Measurements from ENCODE around the gene ARV1.

Gene ARV1

GRCh38 chr1:230978491-230979388, at the start of gene ARV1, which contains the start of gene TTC13:
ARV1 (plus strand) TSS chr1:230979094; CDS start chr1:230979106, 12 bp downstream.
TTC13 (minus strand) TSS chr1:230978861; CDS start chr1:230978830, 31 bp downstream.
- Histone ChIP-seq H3K27ac (peak within 1 kb of the TSS; percentile 80), H3K36me3 (peaks cover 5% of the 10 kb centered on the region), H3K4me3 (ENCODE audit: low read depth, low read length) (peak within 1 kb of the TSS; percentile 88), H3K9me3 (ENCODE audit: severe bottlenecking) (no peaks in the 10 kb centered on the region), H3K27me3 (ENCODE audit: insufficient read depth, low read depth, severe bottlenecking) (no peaks in the 10 kb centered on the region)
- DNase-seq, result peak; percentile 100
- TF ChIP-seq, protein P1, sequence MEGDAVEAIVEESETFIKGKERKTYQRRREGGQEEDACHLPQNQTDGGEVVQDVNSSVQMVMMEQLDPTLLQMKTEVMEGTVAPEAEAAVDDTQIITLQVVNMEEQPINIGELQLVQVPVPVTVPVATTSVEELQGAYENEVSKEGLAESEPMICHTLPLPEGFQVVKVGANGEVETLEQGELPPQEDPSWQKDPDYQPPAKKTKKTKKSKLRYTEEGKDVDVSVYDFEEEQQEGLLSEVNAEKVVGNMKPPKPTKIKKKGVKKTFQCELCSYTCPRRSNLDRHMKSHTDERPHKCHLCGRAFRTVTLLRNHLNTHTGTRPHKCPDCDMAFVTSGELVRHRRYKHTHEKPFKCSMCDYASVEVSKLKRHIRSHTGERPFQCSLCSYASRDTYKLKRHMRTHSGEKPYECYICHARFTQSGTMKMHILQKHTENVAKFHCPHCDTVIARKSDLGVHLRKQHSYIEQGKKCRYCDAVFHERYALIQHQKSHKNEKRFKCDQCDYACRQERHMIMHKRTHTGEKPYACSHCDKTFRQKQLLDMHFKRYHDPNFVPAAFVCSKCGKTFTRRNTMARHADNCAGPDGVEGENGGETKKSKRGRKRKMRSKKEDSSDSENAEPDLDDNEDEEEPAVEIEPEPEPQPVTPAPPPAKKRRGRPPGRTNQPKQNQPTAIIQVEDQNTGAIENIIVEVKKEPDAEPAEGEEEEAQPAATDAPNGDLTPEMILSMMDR (IDR thresholded peaks at IDR 0.05; ENCODE audit: low read depth, low read length), result peak; percentile 94

- H3K4me3 ChIP-seq (ENCODE audit: low read depth, low read length), result no peak overlapping the region
- no peak overlapping the region for H3K27ac ChIP-seq
- DNase-seq, result no peak
- no peaks in the 10 kb centered on the region for H3K9me3 ChIP-seq (ENCODE audit: severe bottlenecking)
- H3K27me3 ChIP-seq (ENCODE audit: insufficient read depth, low read depth, severe bottlenecking), result no peaks in the 10 kb centered on the region
- TF ChIP-seq, protein P1 (IDR thresholded peaks at IDR 0.05; ENCODE audit: low read depth, low read length), result no peak
- peaks cover 21% of the 10 kb centered on the region for H3K36me3 ChIP-seq
These were observed 47.9 kb upstream of the ARV1 start for GRCh38 chr1:230930986-230931385.

DNA sequence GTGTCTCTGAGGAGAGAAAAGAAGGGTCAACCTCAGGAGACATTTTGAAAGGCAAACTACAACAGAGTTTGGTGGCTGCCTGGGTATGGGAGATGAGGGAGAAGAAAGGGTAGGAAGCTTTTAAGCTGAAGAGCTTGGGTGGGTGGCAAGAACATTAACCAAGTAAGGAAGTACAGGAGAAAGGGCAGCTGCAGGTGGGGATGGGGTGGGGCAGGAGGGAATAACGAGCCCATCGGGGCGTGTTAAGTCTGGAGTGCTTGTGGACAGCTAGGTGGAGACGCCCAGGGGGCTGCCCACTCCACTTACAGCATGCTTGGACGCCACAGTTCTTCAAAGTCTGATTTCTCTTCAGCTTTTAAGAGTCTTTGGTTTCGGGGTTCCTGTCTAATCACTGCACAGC, 43.0 kb upstream of the ARV1 start:
- Histone ChIP-seq H3K4me3 (ENCODE audit: low read depth, low read length) (no peak overlapping the region), H3K27ac (no peak overlapping the region), H3K36me3 (peaks cover 5% of the 10 kb centered on the region), H3K27me3 (ENCODE audit: insufficient read depth, low read depth, severe bottlenecking) (no peaks in the 10 kb centered on the region), H3K9me3 (ENCODE audit: severe bottlenecking) (no peaks in the 10 kb centered on the region)
- DNase-seq, result no peak
- TF ChIP-seq, protein P1 (IDR thresholded peaks at IDR 0.05; ENCODE audit: low read depth, low read length), result no peak

DNA sequence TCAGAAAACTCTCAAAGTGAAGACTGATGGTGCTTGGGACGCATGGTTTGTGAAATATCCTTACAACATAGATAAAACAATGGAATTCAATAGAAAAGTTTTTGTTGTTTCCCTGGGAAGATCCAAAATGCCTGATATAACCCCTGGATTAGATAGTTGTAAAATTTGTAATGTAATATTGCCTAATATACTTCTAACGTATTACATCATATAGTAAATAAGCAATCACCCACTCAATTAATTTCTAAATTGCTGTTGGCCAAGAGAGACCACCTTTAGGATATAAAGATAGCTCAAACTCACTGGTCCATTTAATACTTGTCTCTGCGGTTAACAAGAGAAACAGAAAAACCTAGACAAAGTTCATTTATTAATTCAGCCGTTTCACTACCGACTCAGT, 42.4 kb upstream of the ARV1 start:
- H3K27me3 ChIP-seq (ENCODE audit: insufficient read depth, low read depth, severe bottlenecking), result no peaks in the 10 kb centered on the region
- H3K36me3 ChIP-seq, result no peaks in the 10 kb centered on the region; the same call in 1 of the 2 replicates
- H3K27ac ChIP-seq, result no peak overlapping the region
- no peaks in the 10 kb centered on the region for H3K9me3 ChIP-seq (ENCODE audit: severe bottlenecking)
- TF ChIP-seq, protein P1 (IDR thresholded peaks at IDR 0.05; ENCODE audit: low read depth, low read length), result no peak
- H3K4me3 ChIP-seq (ENCODE audit: low read depth, low read length), result no peak overlapping the region
- no peak for DNase-seq

DNA sequence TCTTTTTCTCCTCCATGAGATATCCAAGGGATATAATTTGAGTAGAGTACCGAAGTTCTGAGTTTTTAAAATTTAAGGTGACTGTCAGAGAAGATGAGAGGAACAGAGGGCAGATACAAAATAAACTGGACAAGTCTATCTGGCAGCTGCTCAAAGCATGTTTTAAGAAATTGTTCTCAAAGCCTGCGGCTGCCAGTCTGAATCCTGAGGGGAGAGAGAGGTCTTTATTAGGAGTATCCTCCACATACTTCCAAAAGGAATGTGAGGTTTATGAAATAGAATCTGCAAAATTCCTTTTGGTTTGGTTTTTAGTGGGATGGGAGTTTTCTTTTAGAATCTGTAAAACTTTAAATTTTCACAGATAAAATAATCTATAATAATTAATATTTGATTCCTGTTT, 41.5 kb upstream of the ARV1 start:
- Histone ChIP-seq H3K9me3 (ENCODE audit: severe bottlenecking) (no peaks in the 10 kb centered on the region), H3K27me3 (ENCODE audit: insufficient read depth, low read depth, severe bottlenecking) (no peaks in the 10 kb centered on the region), H3K36me3 (no peaks in the 10 kb centered on the region; the same call in 1 of the 2 replicates), H3K27ac (no peak overlapping the region), H3K4me3 (ENCODE audit: low read depth, low read length) (no peak overlapping the region)
- TF ChIP-seq, protein P1 (IDR thresholded peaks at IDR 0.05; ENCODE audit: low read depth, low read length), result no peak
- DNase-seq, result no peak
